Calu3 (cell line): Measurements from ENCODE around the gene ACAA1. TPM values are rescaled to one million over a fixed set of nuclear protein-coding genes. Genes with fewer than 3 reads are reported as not detected.

Experiments
- BruUV-seq: library from RNA; stranded (reverse); fragments of 400-500 nt; replicated peaks from 2 replicates; lab custom pipeline; 2021; lab: Mats Ljungman, UMichigan
- CTCF ChIA-PET: fragments of 300-600 bp; sonication (Branson Sonifier 250); formaldehyde crosslinking; loops from one replicate; lab custom pipeline; 2022; ENCODE audit warnings: antibody characterized with exemption; lab: Charles Lee
- DNase-seq: peaks from one replicate; pipeline ENCODE4 v3.0.0; 2022
- H3K27ac Mint-ChIP-seq: one replicate; pipeline ENCODE4 v1.8.0; 2022; ENCODE audit warnings: mixed read lengths; ENCODE audit not compliant: unreplicated experiment
- H3K27me3 Mint-ChIP-seq: one replicate; pipeline ENCODE4 v1.8.0; 2022; ENCODE audit warnings: mixed read lengths; ENCODE audit not compliant: unreplicated experiment
- H3K36me3 Mint-ChIP-seq: one replicate; pipeline ENCODE4 v1.8.0; 2022; ENCODE audit warnings: mild to moderate bottlenecking, moderate library complexity, mixed read lengths; ENCODE audit not compliant: insufficient read depth, unreplicated experiment
- H3K4me1 Mint-ChIP-seq: one replicate; pipeline ENCODE4 v1.8.0; 2022; ENCODE audit warnings: mild to moderate bottlenecking, low read depth, mixed read lengths; ENCODE audit not compliant: unreplicated experiment
- H3K4me3 Mint-ChIP-seq: one replicate; pipeline ENCODE4 v1.8.0; 2022; ENCODE audit warnings: mild to moderate bottlenecking, low read depth, moderate library complexity, mixed read lengths; ENCODE audit not compliant: unreplicated experiment
- H3K9me3 Mint-ChIP-seq: one replicate; pipeline ENCODE4 v1.8.0; 2022; ENCODE audit warnings: low read depth, mixed read lengths; ENCODE audit not compliant: unreplicated experiment
- CTCF ChIP-seq: fragments of 200-600 bp; IDR thresholded peaks from one replicate; pipeline ENCODE4 v1.8.0; 2022; ENCODE audit warnings: antibody characterized with exemption; ENCODE audit not compliant: unreplicated experiment
- intact Hi-C: fragments of 100-400 bp; cut with micrococcal nuclease; formaldehyde crosslinking; loops from one replicate; pipeline ENCODE4 v1.10.0; 2022; ENCODE audit not compliant: unreplicated experiment
- total RNA-seq: library from RNA; stranded (reverse); gene quantifications from 2 replicates; pipeline ENCODE4 v1.2.3, GENCODE V29; 2022

Gene ACAA1
- total RNA-seq, 1 experiment from 2014 or later: 64.5 TPM

- H3K27me3 Mint-ChIP-seq: no peaks in the 10 kb centered on the region
- intact Hi-C loops: no loop called here
- H3K36me3 Mint-ChIP-seq: peaks cover 25% of the 10 kb centered on the region
- H3K9me3 Mint-ChIP-seq: no peaks in the 10 kb centered on the region
- CTCF ChIA-PET: no interaction called here
- no TSS peak for BruUV-seq
- no peak overlapping the region for H3K4me3 Mint-ChIP-seq
- no peak overlapping the region for H3K27ac Mint-ChIP-seq
- H3K4me1 Mint-ChIP-seq: peaks cover 69% of the 10 kb centered on the region
- DNase-seq: no peak
- TF ChIP-seq CTCF: no peak
These were observed 33.8 kb upstream of the ACAA1 start for GRCh38 chr3:38170722-38171121.

- BruUV-seq: no TSS peak
- H3K36me3 Mint-ChIP-seq: peaks cover 42% of the 10 kb centered on the region
- peaks cover 67% of the 10 kb centered on the region for H3K4me1 Mint-ChIP-seq
- DNase-seq: no peak
- no peak for TF ChIP-seq CTCF
- H3K9me3 Mint-ChIP-seq: no peaks in the 10 kb centered on the region
- no peak overlapping the region for H3K27ac Mint-ChIP-seq
- no peaks in the 10 kb centered on the region for H3K27me3 Mint-ChIP-seq
- CTCF ChIA-PET: no interaction called here
- intact Hi-C loops: loop anchor here (5.0 kb wide), 1 partner anchor 78 kb away; no protein-coding TSS in a partner anchor
- peak overlapping the region; percentile 97 for H3K4me3 Mint-ChIP-seq
These were observed 32.0 kb upstream of the ACAA1 start for GRCh38 chr3:38169027-38169317.

- Mint-ChIP-seq H3K4me1 (peaks cover 61% of the 10 kb centered on the region), H3K9me3 (no peaks in the 10 kb centered on the region), H3K27me3 (no peaks in the 10 kb centered on the region), H3K27ac (peak overlapping the region; percentile 95), H3K4me3 (peak overlapping the region; percentile 97), H3K36me3 (peaks cover 42% of the 10 kb centered on the region)
- CTCF ChIA-PET: no interaction called here
- intact Hi-C loops: loop anchor here (5.0 kb wide), 1 partner anchor 79 kb away; no protein-coding TSS in a partner anchor
- no peak for TF ChIP-seq CTCF
- no TSS peak for BruUV-seq
- DNase-seq: no peak
These were observed 31.5 kb upstream of the ACAA1 start for GRCh38 chr3:38168151-38169026.

GRCh38 chr3:38167591-38167990 is 30.7 kb upstream of the ACAA1 start:
- peaks cover 53% of the 10 kb centered on the region for H3K4me1 Mint-ChIP-seq
- H3K4me3 Mint-ChIP-seq: peak overlapping the region; percentile 97
- CTCF ChIA-PET: interaction anchor here (0.6 to 0.9 kb wide), 3 partner anchors 31 to 68 kb away, joined by 3 read pairs; partner anchors contain the start of gene ACAA1
- H3K27ac Mint-ChIP-seq: peak overlapping the region; percentile 95
- no peaks in the 10 kb centered on the region for H3K9me3 Mint-ChIP-seq
- intact Hi-C loops: loop anchor here (5.0 kb wide), 1 partner anchor 80 kb away; no protein-coding TSS in a partner anchor
- H3K36me3 Mint-ChIP-seq: peaks cover 42% of the 10 kb centered on the region
- no peak for TF ChIP-seq CTCF
- no peaks in the 10 kb centered on the region for H3K27me3 Mint-ChIP-seq
- DNase-seq: no peak
- no TSS peak for BruUV-seq
